WERI-Rb-1 (cell line): ENCODE measurements around the gene SLC9A8.
A peak's percentile ranks its signal among the peaks of the same experiment; 100 is the strongest.

Source experiments
- DNase-seq: peaks from one replicate; pipeline ENCODE4 v3.0.0-alpha.2; 2020
- H3K27ac ChIP-seq: fragments of 250-450 bp; sonication (Bioruptor Pico); 2 replicates; pipeline ENCODE4 v1.5.1; 2020; ENCODE audit warnings: mild to moderate bottlenecking, moderate library complexity
- H3K27me3 ChIP-seq: fragments of 250-450 bp; sonication (Bioruptor Pico); 2 replicates; pipeline ENCODE4 v1.5.1; 2021; ENCODE audit warnings: mild to moderate bottlenecking, low read depth, moderate library complexity; ENCODE audit not compliant: insufficient read depth, severe bottlenecking
- H3K36me3 ChIP-seq: fragments of 250-450 bp; sonication (Bioruptor Pico); 2 replicates; pipeline ENCODE4 v1.5.1; 2020; ENCODE audit warnings: mild to moderate bottlenecking, moderate library complexity
- H3K4me3 ChIP-seq: 2 replicates; pipeline ENCODE4 v1.5.1; 2011; ENCODE audit warnings: low read depth, mild to moderate bottlenecking, control low read depth, low read length
- H3K9me3 ChIP-seq: fragments of 250-450 bp; sonication (Bioruptor Pico); 2 replicates; pipeline ENCODE4 v1.5.1; 2021; ENCODE audit warnings: mild to moderate bottlenecking, moderate library complexity; ENCODE audit not compliant: severe bottlenecking
- TF ChIP-seq, protein P1 (sequence below): IDR thresholded peaks from 2 replicates; pipeline ENCODE4 v1.5.1; 2011; ENCODE audit warnings: low read depth, mild to moderate bottlenecking, control low read depth, inconsistent platforms, low read length

Gene SLC9A8

GRCh38 chr20:49890471-49891361, 78.1 kb downstream of the SLC9A8 start:
- Histone ChIP-seq H3K36me3 (no peaks in the 10 kb centered on the region), H3K9me3 (no peaks in the 10 kb centered on the region), H3K27ac (no peak overlapping the region), H3K4me3 (no peak overlapping the region), H3K27me3 (no peaks in the 10 kb centered on the region)
- peak; percentile 35 for DNase-seq
- TF ChIP-seq, protein P1, sequence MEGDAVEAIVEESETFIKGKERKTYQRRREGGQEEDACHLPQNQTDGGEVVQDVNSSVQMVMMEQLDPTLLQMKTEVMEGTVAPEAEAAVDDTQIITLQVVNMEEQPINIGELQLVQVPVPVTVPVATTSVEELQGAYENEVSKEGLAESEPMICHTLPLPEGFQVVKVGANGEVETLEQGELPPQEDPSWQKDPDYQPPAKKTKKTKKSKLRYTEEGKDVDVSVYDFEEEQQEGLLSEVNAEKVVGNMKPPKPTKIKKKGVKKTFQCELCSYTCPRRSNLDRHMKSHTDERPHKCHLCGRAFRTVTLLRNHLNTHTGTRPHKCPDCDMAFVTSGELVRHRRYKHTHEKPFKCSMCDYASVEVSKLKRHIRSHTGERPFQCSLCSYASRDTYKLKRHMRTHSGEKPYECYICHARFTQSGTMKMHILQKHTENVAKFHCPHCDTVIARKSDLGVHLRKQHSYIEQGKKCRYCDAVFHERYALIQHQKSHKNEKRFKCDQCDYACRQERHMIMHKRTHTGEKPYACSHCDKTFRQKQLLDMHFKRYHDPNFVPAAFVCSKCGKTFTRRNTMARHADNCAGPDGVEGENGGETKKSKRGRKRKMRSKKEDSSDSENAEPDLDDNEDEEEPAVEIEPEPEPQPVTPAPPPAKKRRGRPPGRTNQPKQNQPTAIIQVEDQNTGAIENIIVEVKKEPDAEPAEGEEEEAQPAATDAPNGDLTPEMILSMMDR: no peak

DNA sequence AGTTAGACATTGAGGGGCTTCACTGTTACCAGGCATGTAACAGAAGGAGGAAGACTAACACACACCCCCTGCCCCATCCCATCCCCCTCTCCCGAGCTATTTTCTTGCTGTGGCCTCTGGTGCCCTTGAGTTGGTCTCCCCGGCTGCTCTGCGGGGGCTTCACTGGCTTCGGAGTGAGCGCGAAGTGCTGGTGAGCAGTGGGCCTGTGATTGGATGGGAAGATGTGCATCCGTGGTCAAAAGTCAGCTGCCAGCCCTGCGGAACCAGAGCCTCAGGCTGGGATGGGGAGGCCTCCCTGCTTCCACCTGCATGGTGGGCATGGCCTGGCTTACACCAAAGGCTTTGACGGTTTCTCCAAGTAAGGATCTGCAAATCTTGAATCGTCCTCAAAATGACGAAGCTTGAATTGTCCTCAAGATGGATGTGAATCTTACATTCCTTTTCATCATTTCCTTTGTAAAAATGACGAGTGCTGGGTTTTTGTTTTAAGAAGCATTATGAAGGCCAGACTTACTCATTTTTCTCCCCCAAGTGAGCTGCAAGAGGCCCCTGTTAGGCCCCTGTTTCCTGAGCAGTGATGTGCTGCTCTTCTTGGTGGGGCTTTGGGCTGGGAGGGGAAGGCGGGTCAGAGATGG, 79.0 kb downstream of the SLC9A8 start:
- Histone ChIP-seq H3K4me3 (no peak overlapping the region), H3K9me3 (no peaks in the 10 kb centered on the region), H3K36me3 (no peaks in the 10 kb centered on the region), H3K27me3 (no peaks in the 10 kb centered on the region), H3K27ac (no peak overlapping the region)
- TF ChIP-seq, protein P1: no peak
- DNase-seq: no peak

DNA sequence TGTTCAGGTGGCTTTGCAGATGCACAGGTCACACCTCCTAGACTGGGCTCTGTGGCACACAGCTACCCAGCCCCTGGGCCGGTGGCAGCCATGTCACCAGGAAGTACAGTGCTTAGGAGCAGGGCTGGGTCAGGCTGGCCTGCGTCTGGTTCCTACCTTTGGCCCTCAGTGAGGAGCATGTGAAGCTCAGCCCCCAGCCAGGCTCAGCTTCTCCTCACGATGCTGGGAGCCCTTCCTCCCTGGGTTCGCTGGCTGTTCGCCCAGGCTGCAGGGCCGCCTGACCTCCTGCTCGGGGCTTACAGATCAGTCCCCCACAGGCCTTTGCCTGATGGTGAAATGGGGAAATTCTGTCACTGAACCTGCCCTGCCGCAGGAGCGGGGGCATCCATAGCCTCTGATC, 79.6 kb downstream of the SLC9A8 start:
- DNase-seq: no peak
- no peaks in the 10 kb centered on the region for H3K27me3 ChIP-seq
- no peak overlapping the region for H3K27ac ChIP-seq
- no peaks in the 10 kb centered on the region for H3K36me3 ChIP-seq
- H3K4me3 ChIP-seq: no peak overlapping the region
- TF ChIP-seq, protein P1: no peak
- no peaks in the 10 kb centered on the region for H3K9me3 ChIP-seq

GRCh38 chr20:49892817-49893216, 80.2 kb downstream of the SLC9A8 start:
- Histone ChIP-seq H3K9me3 (no peaks in the 10 kb centered on the region), H3K27me3 (no peaks in the 10 kb centered on the region), H3K27ac (no peak overlapping the region), H3K4me3 (no peak overlapping the region), H3K36me3 (no peaks in the 10 kb centered on the region)
- no peak for DNase-seq
- TF ChIP-seq, protein P1: no peak

DNA sequence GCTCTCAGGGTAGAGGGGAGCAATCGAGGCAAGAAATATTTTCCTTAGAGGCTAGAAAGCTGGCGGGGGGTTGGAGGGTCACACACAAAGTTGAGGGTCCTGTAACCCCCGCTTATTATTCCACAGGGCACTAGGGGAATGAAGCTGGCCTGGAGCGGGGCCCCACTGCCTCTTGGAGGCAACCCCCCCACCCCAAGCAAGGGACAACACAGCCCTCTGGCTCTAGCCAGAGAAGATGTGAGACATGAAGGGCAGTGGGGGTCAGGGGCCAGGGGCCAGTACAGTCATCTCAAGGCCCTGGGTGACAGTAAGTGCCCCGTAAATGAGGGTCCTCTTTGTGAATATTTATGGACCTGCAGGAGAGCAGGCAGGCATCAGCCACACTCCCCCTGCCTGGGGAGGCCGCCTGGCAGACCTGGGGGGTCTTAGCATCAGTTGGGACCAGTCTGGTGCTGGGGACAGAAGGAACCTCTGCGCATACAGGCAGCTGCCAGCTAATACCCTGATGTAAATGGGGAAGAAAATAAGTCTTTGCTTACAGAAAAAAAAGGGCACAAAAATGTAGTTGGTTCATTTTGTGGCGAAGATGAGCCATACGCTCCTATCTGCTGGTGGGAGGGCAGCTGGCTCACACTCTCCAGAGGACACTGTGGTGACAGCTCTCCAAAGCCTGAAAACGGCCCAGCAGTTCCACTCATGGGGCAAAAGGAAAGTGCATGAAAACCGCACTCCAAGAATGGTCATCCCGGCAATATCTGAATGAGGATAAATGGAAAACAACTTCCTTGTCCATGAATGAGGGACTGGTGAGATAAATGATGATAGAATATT, 80.8 kb downstream of the SLC9A8 start:
- TF ChIP-seq, protein P1: no peak
- no peaks in the 10 kb centered on the region for H3K9me3 ChIP-seq
- no peak overlapping the region for H3K4me3 ChIP-seq
- H3K27me3 ChIP-seq: no peaks in the 10 kb centered on the region
- no peak overlapping the region for H3K27ac ChIP-seq
- H3K36me3 ChIP-seq: no peaks in the 10 kb centered on the region
- DNase-seq: no peak
